ENCODE data around the gene ALG11.
"Not testable (repeated sequence)": the region's sequence is repeated elsewhere in the genome, so short reads cannot be mapped to it uniquely, and the experiment has no call there.

Gene ALG11

GRCh38 chr13:52029569-52029968 is 17.4 kb downstream of the ALG11 start:
- DNase-seq (ENCODE audit: low read depth) = no peak

GRCh38 chr13:52030401-52030800 is 18.2 kb downstream of the ALG11 start:
- DNase-seq (ENCODE audit: low read depth) = not testable (repeated sequence)

- DNase-seq (ENCODE audit: low read depth) = no peak
These were observed 20.8 kb downstream of the ALG11 start for GRCh38 chr13:52033039-52033438.

- DNase-seq (ENCODE audit: low read depth) = no peak
These were observed 22.5 kb downstream of the ALG11 start for GRCh38 chr13:52034616-52035226.

GRCh38 chr13:52036037-52036436 is 23.8 kb downstream of the ALG11 start:
- no peak for DNase-seq (ENCODE audit: low read depth)

GRCh38 chr13:52043675-52044074 is 31.5 kb downstream of the ALG11 start:
- DNase-seq (ENCODE audit: low read depth) = no peak

GRCh38 chr13:52047463-52047862 is 35.3 kb downstream of the ALG11 start:
- no peak for DNase-seq (ENCODE audit: low read depth)

GRCh38 chr13:52048516-52048915 is 36.3 kb downstream of the ALG11 start:
- DNase-seq (ENCODE audit: low read depth) = no peak

- no peak for DNase-seq (ENCODE audit: low read depth)
These were observed 39.2 kb downstream of the ALG11 start for GRCh38 chr13:52051400-52051799.

- DNase-seq (ENCODE audit: low read depth) = no peak
These were observed 41.3 kb downstream of the ALG11 start for GRCh38 chr13:52053460-52053859.

- DNase-seq (ENCODE audit: low read depth) = not testable (repeated sequence)
These were observed 48.9 kb downstream of the ALG11 start for GRCh38 chr13:52061064-52061463.

- peak; percentile 3 for DNase-seq (ENCODE audit: low read depth)
These were observed 49.4 kb downstream of the ALG11 start for GRCh38 chr13:52061587-52061986.

- no peak for DNase-seq (ENCODE audit: low read depth)
These were observed 55.0 kb downstream of the ALG11 start for GRCh38 chr13:52067237-52067636.

GRCh38 chr13:52070929-52071523 is 58.8 kb downstream of the ALG11 start:
- DNase-seq (ENCODE audit: low read depth) = no peak
